ENCODE data around the gene HMGXB4.

GRCh38 chr22:35217527-35217926 is 39.8 kb upstream of the HMGXB4 start:
- TF ChIP-seq CTCF (IDR thresholded peaks at IDR 0.05; ENCODE audit: insufficient read depth, low read length, poor library complexity, severe bottlenecking) = no peak
- no peak for TF ChIP-seq EZH2phosphoT487 (conservative IDR thresholded peaks at IDR 0.05; ENCODE audit: low read length)
